HG03039 (cell line): Measurements from ENCODE around the gene MFSD12.

Source experiments
- ATAC-seq: cut with Tn5 transposase; IDR thresholded peaks from one replicate; pipeline ENCODE4 v1.9.1; 2021; ENCODE audit warnings: mild to moderate bottlenecking, moderate library complexity; ENCODE audit not compliant: unreplicated experiment

The MFSD12 gene

DNA sequence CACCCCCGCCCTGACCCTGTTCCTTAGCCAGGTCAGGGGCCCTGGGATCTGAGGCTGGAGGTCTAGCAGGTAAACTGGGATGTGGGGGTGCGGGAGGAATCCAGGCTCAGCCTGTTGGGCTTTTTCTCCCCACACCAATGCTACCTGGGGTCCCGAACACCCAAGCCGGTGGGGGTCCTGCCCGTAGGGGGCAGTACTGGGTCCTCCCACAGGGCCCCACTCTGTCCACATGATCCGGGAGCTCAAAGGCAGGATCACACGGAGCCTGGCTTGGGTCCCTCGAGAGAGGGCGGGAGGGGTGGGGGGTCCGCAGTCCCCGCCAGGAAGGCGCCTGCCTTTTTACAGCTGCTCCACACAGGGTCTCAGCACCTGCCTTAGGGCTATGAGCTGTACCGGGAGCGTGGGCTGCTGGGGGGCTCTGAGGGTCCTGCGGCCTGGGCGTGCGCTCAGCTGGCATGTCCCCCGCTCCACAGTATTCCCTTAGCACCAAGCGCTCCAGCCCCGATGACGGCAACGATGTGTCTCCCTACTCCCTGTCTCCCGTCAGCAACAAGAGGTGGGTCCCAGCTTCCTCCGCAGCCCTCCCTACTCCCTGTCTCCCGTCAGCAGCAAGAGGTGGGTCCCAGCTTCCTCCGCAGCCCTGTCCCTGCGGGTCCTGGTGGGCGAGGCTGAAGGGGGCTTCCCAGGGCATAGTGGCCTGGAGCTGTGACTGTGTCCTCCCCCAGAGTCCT lies 30.7 kb downstream of the MFSD12 start:
- no peak for ATAC-seq

GRCh38 chr19:3524904-3525451 lies 32.4 kb downstream of the MFSD12 start:
- no peak for ATAC-seq

- no peak for ATAC-seq
These were observed 33.1 kb downstream of the MFSD12 start for GRCh38 chr19:3524078-3524842.

- ATAC-seq: no peak
These were observed 33.9 kb downstream of the MFSD12 start for GRCh38 chr19:3523361-3524077.

- ATAC-seq: no peak
These were observed 34.7 kb downstream of the MFSD12 start for GRCh38 chr19:3522421-3523360.

DNA sequence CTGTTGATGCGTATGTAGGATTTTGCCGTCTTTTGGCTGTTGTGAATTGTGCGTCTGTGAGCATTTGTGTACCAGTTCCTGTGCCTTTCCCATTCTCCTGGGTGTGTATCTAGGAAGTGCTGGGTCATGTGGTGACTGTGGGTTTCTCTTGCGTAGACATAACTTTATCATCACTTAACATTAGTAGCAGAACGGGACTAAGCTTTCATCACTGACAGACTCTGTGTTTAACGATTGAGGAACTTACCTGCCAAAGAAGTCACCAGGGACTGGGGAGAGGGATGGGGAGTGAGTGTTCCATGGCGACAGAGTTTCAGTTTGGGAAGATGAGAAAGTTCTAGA lies 36.3 kb downstream of the MFSD12 start:
- ATAC-seq: no peak

GRCh38 chr19:3520166-3521103 lies 37.0 kb downstream of the MFSD12 start:
- no peak for ATAC-seq

DNA sequence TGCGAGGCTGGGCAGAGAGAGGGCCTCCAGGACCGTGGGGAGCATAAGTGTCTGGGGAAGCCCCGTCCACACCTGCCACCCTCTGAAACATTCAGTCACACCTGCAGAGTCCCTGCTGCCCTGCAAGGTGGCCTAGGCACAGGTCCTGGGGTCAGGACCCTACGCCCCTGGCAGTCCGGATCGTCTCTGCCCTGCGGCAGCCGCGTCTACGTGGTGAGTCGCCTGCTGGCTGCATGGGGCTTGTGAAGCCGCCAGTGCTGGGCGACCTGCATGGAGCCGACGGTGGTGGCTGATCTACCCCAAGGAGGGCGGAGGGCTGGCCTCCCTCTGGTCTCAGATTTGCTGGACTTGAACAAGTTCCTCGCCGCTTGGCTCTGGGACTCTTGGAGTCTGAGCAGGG lies 38.3 kb downstream of the MFSD12 start:
- no peak for ATAC-seq

- no peak for ATAC-seq
These were observed 38.7 kb downstream of the MFSD12 start for GRCh38 chr19:3518659-3519058.

DNA sequence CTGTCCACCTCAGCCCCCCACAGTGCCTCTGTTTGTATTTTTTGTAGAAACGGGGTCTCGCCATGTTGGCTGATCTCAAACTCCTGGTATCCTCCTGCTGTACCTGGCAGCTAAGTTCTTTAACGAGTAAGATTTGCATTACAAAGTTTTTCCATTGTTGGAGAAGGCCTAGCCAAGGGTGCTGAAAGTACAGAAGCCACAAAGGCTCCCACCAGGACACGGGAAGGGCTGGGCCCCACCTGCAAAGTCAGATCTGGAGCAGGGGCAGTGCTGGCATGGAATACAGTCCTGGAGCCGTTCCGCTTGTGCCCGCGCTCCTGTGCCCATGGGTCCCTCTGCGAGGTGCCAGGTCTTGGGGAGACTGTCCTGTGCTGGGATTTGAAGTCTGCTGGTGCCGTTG lies 39.1 kb downstream of the MFSD12 start:
- ATAC-seq: no peak

DNA sequence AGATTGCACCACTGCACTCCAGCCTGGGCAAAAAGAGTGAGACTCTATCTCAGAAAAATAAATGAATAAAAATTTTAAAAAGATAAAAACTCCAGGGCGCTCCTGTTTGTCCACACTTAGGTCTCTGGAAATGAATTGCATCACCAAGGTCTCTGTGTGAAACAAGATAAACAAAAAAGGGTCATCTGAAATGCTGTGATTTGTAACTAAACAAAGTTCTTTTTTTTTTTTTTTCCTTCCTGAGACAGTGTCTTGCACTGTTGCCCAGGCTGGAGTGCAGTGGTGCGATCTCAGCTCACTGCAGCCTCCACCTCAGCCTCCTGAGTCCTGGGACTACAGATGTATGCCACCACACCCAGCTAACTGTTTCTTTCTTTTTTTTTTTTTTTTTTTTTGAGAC lies 39.7 kb downstream of the MFSD12 start:
- no peak for ATAC-seq

- ATAC-seq: no peak
These were observed 40.6 kb downstream of the MFSD12 start for GRCh38 chr19:3516675-3517207.

DNA sequence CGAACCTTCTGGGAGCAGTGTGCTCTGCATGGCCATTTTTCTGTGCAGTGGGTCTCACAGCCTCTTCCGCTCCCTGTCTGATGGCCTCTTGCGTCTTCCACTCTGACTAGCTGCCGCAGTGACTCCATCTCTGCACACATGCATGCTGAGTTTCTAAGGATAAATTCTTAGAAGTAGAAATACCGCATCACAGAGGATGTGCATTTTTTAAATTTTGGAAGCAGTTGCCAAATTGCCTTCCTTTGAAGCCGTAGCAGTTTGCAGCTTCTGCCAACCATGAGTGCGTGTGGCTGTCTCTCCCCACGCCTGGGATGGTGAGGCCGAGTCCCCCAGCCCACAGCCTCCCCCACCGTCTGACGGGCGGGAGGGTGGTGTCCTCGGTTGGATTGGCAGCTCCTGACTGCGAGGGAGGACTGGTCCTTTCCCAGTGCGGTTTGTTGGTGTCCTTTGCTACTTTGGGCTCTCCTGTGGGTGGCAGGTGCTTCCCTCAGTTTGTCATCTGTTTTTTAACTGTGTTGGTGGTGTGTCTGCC lies 41.4 kb downstream of the MFSD12 start:
- no peak for ATAC-seq

DNA sequence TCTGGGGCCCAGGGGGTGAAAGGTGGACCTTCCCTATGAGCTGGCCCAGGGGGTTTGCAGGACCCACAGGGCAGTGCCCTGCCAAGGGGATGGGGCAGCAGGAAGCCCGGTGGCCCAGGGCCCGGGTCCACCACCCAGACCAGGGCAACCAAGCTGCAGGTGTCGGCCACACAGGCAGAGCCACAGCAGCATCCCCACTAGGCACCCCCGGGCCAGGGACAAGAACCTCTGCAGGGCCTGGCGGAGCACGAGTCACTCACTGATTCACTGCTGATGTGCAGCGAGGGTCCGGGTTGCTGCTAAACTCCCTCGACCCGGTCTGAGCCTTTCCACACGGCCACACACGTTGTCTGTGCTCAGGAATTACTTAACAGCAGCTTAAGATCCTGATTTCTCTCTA lies 42.5 kb downstream of the MFSD12 start:
- ATAC-seq: no peak

DNA sequence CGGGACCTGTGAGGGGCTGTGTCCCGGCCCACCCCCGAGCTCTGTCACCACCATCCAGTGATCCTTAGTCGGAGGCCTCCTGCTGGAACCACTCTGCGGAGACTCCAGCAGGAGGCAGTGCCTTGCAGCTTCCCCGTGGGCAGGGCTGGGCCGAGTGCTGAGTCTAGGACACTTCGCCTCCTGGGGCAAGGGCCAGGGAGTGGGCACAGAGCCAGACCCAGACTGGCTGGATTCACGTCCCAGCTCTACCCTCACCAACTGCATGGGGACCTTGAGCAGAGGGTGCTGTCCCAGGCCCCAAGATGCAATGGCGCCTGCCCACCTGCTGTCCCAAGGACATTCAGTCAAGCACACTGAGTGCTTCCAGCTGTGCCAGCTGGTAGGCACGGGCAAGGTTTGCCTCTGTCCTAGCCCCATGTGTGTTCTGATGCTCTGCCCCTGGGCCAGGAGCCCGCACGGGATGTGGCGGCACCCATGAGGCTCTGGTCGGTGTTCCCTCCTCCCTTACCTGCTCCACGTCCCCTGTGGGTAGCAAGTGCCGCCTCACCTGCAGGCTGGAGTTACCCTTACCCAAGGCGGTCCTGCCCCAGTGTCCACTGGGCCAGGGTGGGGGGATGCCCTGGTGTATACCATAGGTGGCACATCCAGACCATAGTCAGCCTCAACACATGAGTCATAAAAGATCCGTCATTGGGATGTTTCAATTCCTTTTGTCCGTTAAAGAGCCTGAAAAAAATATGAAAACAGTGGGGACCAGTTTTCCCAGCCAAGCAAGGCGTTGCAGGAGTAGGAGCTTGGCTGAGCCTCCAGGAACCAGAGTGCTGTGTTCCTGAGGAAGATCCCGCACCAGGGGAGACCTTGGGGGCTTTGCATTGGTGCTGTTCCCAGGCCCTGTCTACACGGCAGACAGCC lies 43.9 kb downstream of the MFSD12 start:
- no peak for ATAC-seq

DNA sequence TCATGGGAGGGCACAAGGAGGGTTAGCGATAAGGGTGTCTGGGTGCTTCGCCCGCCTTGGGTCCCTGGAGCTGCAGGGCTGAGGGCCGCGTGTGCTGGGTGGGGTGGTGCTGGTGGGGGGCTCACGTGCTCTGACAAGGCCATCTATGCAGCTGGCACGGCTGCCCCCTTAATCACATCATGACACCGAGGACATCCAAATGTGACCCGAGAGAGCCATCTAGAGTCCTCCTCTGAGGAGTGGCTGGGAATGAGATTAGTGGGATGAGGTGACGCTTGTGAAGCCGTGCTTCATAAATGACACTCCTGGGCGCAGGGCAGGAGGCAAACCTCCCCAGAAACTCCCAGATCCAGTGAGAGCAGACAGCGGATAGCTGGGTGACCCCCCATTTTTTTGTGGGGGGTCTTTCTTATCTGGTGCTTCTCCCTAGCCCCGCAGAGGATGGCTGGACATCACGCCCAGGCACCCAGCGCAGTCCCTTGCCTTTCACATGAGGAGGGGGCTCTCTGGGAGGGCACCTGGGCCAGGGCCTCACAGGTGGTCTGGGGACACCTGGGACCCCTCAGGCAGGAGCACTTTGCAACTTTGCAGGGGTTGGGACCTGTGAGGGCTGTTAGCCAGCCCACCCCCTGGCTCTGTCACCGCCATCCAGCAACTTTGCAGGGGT lies 44.7 kb downstream of the MFSD12 start:
- ATAC-seq: no peak

DNA sequence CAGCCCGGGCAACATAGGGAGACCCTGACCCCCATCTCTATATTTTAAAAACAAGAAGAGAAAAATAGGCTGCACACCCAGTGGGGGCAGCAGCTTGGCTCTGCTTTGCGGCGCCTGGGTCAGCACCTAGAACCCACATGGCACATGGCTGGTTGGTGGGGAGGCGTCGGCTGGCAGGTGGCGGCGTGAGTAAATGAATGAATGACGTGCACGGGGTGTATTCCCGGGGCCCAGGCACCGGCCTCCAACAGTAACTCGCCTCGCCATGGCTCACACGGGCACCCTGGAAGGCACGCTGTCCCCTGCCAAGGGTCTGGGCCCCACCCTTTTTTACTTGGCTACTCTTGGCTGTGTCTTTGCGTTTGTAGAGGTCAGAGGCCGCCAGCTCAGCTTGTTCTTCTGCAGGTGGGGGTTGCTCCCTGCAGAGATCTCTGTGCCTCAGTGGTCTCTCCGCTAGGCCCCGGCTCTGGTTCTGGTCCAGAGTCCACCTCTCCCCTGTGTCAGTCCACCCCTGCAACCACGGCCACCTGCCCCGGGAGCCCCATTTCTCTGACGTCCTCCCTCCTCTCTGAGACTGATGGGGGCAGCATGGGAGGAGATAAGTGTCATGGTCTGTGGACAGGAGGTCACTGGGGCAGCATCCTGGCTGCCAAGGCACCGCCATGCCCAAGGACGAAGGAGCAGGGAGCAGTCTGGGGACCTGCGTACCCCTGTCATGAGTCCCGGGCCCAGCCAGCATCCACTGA lies 45.7 kb downstream of the MFSD12 start:
- no peak for ATAC-seq
